Neural cell (in vitro differentiated cells): ENCODE measurements around the gene ZNF641.

ENCODE experiments used
- EP300 ChIP-seq: fragments of 450-650 bp; conservative IDR thresholded peaks from 2 replicates; pipeline ENCODE4 v1.6.1; 2014; ENCODE audit warnings: antibody characterized with exemption, mild to moderate bottlenecking, moderate library complexity; ENCODE audit not compliant: poor library complexity, severe bottlenecking
- POLR2AphosphoS5 ChIP-seq: IDR thresholded peaks from 2 replicates; pipeline ENCODE4 v1.6.1; 2012
- RAD21 ChIP-seq: fragments of 450-650 bp; conservative IDR thresholded peaks from 2 replicates; pipeline ENCODE4 v1.6.1; 2014; ENCODE audit warnings: antibody characterized with exemption, mild to moderate bottlenecking, moderate library complexity
- TAF1 ChIP-seq: IDR thresholded peaks from 2 replicates; pipeline ENCODE4 v1.6.1; 2012; ENCODE audit warnings: low read depth
- TF ChIP-seq, protein P1 (sequence below): fragments of 450-650 bp; IDR thresholded peaks from 2 replicates; pipeline ENCODE4 v1.5.1; 2014; ENCODE audit warnings: antibody characterized with exemption, mild to moderate bottlenecking, moderate library complexity; ENCODE audit not compliant: poor library complexity, severe bottlenecking
- TF ChIP-seq, protein P2 (sequence below): IDR thresholded peaks from 2 replicates; pipeline ENCODE4 v1.6.1; 2012; ENCODE audit warnings: borderline replicate concordance

DNA sequence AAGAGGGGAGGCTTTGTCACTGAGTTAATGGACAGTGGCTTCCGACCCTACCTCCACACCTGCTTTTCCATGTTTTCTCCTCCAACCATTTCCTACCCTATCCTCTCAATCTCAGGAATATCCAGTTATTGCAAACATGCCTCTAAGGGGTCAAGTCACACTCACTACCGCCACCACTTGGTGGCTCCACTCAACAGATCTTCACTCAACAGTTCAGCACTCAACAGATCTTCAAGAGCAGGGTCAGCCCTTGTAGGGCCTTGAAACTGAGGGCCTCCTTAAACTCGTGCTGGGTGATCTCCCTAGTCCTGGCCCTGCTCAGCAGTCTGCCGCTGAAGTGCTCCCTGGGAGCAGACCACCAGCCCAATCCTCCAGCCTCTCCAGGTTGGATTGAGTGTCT lies 14.2 kb downstream of the ZNF641 start:
- TF ChIP-seq, protein P1, sequence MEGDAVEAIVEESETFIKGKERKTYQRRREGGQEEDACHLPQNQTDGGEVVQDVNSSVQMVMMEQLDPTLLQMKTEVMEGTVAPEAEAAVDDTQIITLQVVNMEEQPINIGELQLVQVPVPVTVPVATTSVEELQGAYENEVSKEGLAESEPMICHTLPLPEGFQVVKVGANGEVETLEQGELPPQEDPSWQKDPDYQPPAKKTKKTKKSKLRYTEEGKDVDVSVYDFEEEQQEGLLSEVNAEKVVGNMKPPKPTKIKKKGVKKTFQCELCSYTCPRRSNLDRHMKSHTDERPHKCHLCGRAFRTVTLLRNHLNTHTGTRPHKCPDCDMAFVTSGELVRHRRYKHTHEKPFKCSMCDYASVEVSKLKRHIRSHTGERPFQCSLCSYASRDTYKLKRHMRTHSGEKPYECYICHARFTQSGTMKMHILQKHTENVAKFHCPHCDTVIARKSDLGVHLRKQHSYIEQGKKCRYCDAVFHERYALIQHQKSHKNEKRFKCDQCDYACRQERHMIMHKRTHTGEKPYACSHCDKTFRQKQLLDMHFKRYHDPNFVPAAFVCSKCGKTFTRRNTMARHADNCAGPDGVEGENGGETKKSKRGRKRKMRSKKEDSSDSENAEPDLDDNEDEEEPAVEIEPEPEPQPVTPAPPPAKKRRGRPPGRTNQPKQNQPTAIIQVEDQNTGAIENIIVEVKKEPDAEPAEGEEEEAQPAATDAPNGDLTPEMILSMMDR = no peak
- no peak for TF ChIP-seq POLR2AphosphoS5
- TF ChIP-seq, protein P2, sequence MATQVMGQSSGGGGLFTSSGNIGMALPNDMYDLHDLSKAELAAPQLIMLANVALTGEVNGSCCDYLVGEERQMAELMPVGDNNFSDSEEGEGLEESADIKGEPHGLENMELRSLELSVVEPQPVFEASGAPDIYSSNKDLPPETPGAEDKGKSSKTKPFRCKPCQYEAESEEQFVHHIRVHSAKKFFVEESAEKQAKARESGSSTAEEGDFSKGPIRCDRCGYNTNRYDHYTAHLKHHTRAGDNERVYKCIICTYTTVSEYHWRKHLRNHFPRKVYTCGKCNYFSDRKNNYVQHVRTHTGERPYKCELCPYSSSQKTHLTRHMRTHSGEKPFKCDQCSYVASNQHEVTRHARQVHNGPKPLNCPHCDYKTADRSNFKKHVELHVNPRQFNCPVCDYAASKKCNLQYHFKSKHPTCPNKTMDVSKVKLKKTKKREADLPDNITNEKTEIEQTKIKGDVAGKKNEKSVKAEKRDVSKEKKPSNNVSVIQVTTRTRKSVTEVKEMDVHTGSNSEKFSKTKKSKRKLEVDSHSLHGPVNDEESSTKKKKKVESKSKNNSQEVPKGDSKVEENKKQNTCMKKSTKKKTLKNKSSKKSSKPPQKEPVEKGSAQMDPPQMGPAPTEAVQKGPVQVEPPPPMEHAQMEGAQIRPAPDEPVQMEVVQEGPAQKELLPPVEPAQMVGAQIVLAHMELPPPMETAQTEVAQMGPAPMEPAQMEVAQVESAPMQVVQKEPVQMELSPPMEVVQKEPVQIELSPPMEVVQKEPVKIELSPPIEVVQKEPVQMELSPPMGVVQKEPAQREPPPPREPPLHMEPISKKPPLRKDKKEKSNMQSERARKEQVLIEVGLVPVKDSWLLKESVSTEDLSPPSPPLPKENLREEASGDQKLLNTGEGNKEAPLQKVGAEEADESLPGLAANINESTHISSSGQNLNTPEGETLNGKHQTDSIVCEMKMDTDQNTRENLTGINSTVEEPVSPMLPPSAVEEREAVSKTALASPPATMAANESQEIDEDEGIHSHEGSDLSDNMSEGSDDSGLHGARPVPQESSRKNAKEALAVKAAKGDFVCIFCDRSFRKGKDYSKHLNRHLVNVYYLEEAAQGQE = no peak
- TF ChIP-seq EP300 = no peak
- TF ChIP-seq TAF1 = no peak
- no peak for TF ChIP-seq RAD21
